Stimulated activated CD8-positive, alpha-beta memory T cell treated with anti-CD3 and anti-CD28 coated beads, Interleukin-12 subunit alpha, Interleukin-12 subunit beta, amount 100 ng/mL, for 4 hours (primary cell): ENCODE data around the gene S100PBP.
"Not testable (repeated sequence)": the region's sequence is repeated elsewhere in the genome, so short reads cannot be mapped to it uniquely, and the experiment has no call there.

Source experiments
- DNase-seq: peaks from one replicate; pipeline ENCODE4 v3.0.0-alpha.2; 2020; ENCODE audit warnings: low read depth

S100PBP gene

DNA sequence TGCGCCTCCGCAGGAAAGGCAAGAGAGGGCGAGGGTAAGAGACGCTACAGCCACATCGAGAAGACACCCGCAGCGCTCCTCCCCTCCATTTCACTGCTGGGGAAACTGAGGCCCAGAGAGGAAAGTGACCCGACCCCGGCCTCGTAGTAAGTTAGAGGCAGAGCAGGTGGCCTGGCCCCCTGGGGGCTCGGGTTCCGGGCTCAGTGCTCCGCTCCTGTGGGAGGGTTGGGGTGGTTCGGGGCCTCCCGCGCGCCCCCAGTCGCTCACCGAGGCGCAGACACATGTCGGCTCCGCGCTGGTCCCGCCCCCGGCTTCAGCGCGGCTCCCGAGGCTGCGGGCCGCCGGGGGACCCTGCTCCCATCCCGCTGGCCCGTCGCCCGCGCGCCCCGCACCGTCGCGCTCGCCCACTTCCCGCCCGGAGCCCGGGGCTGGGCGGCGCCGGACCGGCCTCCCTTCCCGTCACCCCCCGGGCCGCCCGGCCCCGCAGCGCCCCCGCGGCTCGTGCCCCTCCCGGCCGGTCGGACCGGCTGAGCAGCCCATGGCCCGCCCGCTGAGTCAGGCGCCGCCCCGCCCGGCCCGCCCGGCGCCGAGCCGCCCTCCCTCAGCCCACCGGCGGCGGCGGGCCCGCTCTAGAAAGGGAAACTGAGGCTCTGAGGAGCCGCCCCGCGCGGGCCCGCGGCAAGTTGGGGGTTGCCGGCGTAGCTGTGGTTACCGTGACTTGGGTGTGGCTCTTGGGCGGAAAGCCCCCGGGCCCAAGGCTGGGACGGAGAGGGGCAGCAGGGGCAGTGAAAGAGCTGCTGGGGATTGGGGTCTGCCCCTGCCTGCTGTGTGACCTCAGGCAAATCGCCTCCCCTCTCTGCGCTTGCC is 83.7 kb downstream of the S100PBP start, which contains the start of gene TMEM54:
Gene TMEM54 (minus strand): TSS at position 434 of the 867 bp plus-strand sequence. CDS start 151 bp downstream, at position 283.
- DNase-seq: no peak

DNA sequence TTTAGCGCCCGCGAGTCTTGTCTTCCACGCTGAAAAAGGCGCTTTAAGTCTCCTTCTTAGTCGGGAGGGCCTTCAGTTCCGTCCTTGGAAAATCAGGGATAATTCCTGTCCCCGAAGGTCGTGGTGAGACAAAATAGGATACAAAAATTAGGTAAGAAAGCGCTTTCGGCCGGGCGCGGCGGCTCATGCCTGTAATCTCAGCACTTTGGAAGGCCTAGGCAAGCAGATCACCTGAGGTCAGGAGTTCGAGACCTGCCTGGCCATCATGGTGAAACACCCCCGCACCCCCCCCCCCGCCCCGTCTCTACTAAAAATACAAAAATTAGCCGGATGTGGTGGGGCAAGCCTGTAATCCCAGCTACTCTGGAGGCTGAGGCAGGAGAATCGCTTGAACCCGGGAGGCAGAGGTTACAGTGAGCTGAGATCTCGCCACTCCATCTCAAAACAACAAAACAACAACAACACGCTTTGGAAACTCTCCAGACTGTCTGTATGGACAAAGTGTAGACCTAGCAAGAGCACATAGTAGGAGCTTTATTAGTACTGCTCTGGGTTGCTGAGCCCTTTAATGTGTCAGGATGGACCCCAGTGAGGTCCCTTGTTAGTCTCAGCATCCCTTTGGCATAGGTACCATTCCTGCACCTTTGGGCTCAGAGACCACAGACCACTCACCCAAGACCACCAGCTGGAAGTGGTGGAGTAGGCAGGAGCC is 84.5 kb downstream of the S100PBP start:
- DNase-seq: no peak

- no peak for DNase-seq
Observed at GRCh38 chr1:32902535-32902920, 85.1 kb downstream of the S100PBP start.

GRCh38 chr1:32903991-32904785 is 86.7 kb downstream of the S100PBP start:
- DNase-seq: no peak

GRCh38 chr1:32904797-32905196 is 87.3 kb downstream of the S100PBP start:
- DNase-seq: no peak

- not testable (repeated sequence) for DNase-seq
Observed at GRCh38 chr1:32905588-32905987, 88.1 kb downstream of the S100PBP start.

DNA sequence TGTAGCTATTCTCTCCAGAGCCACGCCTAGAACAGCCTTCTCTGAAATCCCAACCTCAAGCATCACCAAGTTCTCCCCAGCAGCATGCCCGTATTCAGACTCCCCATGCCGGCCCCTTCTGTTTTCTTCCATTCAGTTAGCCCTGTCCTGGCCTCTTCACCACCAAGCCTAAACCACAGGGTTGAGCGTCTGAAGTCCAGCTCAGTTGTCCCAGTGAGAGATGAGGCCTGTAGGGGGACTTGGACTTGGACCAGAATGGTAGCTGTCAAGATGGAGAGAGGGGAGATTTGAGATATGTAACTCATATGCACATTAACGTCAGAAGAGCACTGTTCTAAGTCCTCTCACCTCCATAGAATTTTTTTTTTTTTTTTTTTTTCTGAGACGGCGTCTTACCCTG is 89.2 kb downstream of the S100PBP start:
- no peak for DNase-seq

GRCh38 chr1:32907435-32907834 is 90.0 kb downstream of the S100PBP start:
- DNase-seq: no peak
